PFSK-1 (cell line): ENCODE data around the gene TRAPPC11.

Experiments used
- FOXP2 ChIP-seq: optimal IDR thresholded peaks from 2 replicates; pipeline ENCODE3; 2011; ENCODE audit warnings: borderline replicate concordance, control low read depth, inconsistent platforms; ENCODE audit not compliant: insufficient read depth; ENCODE audit errors: extremely low read length, extremely low read depth
- POLR2AphosphoS5 ChIP-seq: IDR thresholded peaks from 2 replicates; pipeline ENCODE4 v1.6.1; 2012; ENCODE audit warnings: low read depth, mild to moderate bottlenecking, control low read depth, low read length, moderate library complexity
- REST ChIP-seq, 2 experiments: IDR thresholded peaks; 2 replicates each; pipeline versions ENCODE4 v1.6.1 to v1.8.0; 2011 to 2012; ENCODE audit warnings: low read depth in 2 of 2, low read length in 2 of 2, control low read depth in 1 of 2, inconsistent platforms in 1 of 2, mild to moderate bottlenecking in 1 of 2, moderate library complexity in 1 of 2; ENCODE audit not compliant: insufficient read depth in 1 of 2
- SIN3A ChIP-seq: IDR thresholded peaks from 2 replicates; pipeline ENCODE4 v1.6.1; 2012; ENCODE audit warnings: mild to moderate bottlenecking, low read length, moderate library complexity, borderline replicate concordance; ENCODE audit not compliant: insufficient read depth
- TAF1 ChIP-seq: IDR thresholded peaks from 2 replicates; pipeline ENCODE4 v1.6.1; 2012; ENCODE audit warnings: low read length, control low read depth, borderline replicate concordance; ENCODE audit not compliant: insufficient read depth

Gene TRAPPC11

GRCh38 chr4:183721207-183722081 lies 62.4 kb downstream of the TRAPPC11 start:
- TF ChIP-seq FOXP2, result no peak
- no peak for TF ChIP-seq POLR2AphosphoS5
- no peak for TF ChIP-seq SIN3A
- no peak for TF ChIP-seq REST (IDR thresholded peaks at IDR 0.05; ENCODE audit: insufficient read depth in 1 of 2, low read depth in 2 of 2, low read length in 2 of 2)
- no peak for TF ChIP-seq TAF1

- TF ChIP-seq REST (IDR thresholded peaks at IDR 0.05; ENCODE audit: insufficient read depth in 1 of 2, low read depth in 2 of 2, low read length in 2 of 2), result no peak
- no peak for TF ChIP-seq FOXP2
- no peak for TF ChIP-seq SIN3A
- TF ChIP-seq TAF1, result no peak
- TF ChIP-seq POLR2AphosphoS5, result no peak
Measured at GRCh38 chr4:183722731-183723560, 63.9 kb downstream of the TRAPPC11 start.

- no peak for TF ChIP-seq FOXP2
- TF ChIP-seq REST (IDR thresholded peaks at IDR 0.05; ENCODE audit: insufficient read depth in 1 of 2, low read depth in 2 of 2, low read length in 2 of 2), result no peak
- no peak for TF ChIP-seq TAF1
- no peak for TF ChIP-seq POLR2AphosphoS5
- TF ChIP-seq SIN3A, result no peak
Measured at GRCh38 chr4:183723561-183724228, 64.6 kb downstream of the TRAPPC11 start.

GRCh38 chr4:183727482-183727881 lies 68.4 kb downstream of the TRAPPC11 start:
- TF ChIP-seq FOXP2, result no peak
- TF ChIP-seq REST (IDR thresholded peaks at IDR 0.05; ENCODE audit: insufficient read depth in 1 of 2, low read depth in 2 of 2, low read length in 2 of 2), result no peak
- TF ChIP-seq TAF1, result no peak
